SKM-1 treated with dmso at 0.1 percent for 144 hours (cell line): ENCODE results near the gene PRKG1.

Experiments
- DNase-seq: peaks from one replicate; lab custom pipeline; 2025; ENCODE audit not compliant: unreplicated experiment; lab: John Stamatoyannopoulos, UW

PRKG1 gene

DNA sequence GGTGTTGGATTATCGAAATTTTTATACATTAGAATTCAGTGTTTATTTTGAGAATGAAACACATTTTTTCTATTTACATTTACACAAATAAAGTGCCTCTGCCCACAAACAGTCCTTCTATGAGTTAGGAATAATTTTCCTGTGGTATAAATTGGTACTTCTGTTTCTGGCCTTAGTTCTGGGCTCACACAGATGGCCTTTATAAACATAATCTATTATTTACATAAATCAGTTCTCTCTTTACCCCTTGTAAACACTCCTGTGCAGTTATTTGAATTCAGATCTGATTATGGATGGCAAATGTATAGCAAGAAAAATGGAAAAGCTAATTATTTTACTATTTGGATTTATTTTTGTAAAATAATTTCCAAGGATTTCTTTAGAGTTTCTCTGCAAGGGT lies 143.2 kb downstream of the PRKG1 start:
- DNase-seq = no peak

DNA sequence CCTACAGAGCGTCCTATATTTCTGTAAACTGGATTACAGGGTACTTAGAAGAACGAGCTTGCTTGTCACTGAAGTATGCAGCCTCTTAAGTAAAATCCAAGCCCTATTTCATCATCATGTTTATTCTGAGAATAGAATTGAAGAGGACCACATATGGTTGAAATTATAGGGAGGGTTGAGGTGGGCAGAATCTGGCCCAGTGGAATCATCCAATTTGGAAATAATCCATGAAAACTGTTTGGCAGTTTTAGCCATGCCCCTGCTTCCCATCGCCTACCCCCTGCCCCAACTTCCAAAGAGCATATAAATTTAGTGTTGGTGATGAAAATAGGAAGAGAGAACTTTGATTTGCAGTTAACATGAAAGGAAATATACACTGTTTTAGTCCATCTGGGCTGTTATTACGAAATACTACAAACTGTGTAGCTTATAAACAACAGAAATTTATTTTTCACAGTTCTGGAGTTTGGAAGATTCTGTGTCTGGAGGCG lies 150.4 kb downstream of the PRKG1 start:
- no peak for DNase-seq

DNA sequence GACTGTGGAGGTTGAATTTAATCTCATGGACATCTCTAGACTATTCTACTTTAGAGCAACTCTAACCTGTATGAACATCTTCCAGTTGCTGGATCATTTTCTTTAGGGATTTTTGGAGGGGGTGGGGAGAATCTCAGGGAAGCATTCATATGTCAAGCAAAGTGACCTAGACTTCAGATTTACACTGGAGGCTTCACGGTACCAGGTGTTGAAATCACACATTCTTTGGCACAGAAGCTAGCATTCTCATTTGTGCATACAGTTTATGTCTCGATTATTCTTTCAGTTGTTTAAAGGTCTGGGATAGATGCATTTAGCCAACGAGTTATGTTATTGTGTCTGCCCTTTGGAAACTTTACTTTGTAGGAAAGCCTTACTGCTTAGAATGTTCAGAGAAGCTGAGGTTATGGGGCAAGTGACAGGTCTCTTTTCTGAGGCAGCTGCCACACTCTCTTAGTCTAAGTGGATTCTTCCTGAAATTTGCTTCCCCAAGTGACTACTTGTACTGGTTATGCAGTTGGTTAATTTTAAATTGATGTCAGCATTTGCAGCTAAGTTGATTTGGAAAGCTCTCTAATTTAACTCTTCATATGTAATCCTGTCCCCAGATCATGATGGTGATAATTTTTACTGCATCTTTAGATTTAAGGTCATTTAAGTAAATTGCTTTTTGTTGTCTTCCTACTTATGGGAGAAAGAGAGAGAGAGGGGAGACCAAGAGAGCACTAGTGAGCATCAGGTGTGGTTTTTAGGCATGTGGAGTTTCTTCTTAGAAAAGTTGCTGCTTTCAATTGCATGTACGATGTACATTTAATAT lies 153.8 kb downstream of the PRKG1 start:
- no peak for DNase-seq

DNA sequence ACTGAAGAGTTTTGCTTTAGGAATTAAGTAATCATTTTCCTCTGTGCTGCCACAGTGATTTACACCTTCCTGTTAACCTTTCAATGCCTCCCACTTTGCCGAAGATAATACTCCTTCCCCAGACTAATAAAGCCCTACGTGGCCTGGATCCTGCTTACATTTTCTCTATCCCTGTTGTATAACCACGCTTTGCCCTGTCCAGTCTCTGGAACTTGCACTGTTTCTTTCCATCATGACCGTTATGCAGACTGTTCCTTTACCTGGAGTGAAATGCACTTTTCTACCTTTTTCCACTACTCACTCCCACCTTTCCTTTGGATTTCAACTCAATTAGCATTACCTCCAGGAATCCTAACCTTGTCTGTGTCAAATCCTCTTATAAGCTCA lies 154.4 kb downstream of the PRKG1 start:
- DNase-seq = no peak

DNA sequence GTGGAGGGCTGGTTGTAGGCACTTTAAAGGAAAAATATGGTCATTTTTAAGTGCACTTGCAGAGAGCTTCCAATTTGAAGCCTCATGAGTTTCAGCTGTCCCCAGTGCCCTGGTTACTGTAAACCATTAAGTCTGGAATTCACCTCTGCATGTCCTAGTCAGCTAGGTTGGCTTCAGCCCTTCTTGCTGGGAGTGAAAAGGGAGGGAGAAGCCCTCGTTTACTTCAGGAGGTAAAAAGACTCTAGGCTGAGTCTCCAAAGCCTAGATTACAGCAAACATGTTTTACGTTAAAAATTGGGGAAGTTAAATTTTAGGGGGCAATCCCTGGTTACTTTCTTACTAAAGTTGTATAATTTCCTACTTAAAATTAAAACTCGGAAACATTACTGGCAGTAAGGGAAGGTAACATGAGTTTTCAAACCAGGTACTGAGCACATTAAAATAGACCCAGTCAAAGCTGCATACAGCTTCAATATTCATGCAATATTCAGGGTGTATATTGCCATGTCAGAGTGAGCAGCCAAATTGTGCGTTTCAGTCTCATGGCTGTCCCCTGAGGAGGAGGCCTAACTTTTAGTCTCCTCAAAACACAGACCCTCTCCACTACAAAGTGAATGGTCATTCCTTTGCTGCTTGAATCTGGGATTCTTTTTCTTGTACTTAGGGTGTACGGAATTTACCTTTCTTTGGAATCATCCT lies 156.7 kb downstream of the PRKG1 start:
- DNase-seq = no peak

DNA sequence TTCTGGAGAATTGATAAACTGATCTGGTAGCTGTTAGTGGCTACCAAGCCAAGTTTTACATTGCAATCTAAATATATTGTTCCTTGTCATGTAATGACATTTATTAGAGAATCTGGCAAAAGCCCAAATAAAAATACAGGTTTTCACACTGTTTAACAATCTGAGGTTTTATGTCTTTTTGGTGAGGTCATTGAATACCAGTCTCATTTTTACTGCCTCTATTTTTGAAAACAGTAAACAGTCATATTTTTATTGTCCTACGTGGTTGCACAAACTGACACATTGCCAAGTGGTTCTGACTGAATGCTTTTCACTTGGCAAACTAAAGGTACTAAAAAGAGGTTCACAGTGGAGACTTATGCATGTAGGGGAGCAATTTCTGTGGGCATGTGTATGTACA lies 157.5 kb downstream of the PRKG1 start:
- no peak for DNase-seq

DNA sequence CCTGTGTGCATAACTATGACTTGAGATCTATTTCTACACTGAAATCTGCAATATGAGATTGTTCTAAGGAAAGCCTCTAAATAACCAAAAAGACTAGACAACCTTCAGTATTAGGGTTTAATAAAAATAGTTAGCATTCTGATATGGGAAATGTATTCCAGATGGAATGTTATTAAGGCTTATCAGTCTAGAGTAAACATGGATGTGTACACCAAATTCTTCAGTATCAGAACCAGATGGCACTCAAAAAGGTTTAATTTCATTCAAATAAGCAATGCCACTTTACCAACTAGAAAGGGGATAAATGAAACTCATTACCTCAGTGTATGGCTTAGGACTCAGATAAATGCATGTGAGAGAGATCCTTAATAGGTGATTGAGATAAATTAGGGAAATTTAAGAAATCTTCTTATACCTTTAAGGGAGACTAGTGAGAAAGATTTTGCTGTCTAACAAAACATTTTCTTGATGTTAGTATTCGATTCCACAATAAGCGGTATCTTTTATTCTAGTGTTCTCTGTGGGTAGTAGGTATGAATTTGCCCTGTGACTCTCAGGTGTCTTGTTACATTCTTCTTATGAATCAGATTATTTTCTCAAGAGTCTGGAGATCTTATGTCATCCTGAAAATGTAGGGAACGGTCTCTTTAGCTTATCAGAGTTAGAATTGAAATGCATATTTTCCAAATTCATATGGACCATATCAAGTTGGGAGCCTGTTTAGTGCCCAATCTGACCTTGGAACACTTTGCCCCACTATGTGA lies 159.2 kb downstream of the PRKG1 start:
- DNase-seq = no peak

DNA sequence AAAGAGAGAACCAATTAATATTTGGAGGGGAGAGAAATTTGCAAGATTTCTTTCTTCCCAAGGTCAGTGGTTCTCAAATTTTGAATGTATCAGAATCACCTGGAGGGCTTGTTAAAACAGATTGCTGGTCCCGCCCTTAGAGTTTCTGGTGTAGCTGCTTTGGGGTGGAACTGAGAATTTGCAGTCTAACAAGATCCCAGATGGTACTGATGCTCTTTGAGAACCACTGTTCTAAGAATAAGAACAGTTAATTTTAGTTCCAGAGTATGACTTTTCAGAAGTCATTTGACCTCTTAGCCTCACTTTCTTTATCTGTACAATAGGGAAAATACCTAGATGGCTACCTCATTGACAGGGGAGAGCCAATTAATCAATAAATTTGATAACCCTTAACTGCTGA lies 161.6 kb downstream of the PRKG1 start:
- no peak for DNase-seq

DNA sequence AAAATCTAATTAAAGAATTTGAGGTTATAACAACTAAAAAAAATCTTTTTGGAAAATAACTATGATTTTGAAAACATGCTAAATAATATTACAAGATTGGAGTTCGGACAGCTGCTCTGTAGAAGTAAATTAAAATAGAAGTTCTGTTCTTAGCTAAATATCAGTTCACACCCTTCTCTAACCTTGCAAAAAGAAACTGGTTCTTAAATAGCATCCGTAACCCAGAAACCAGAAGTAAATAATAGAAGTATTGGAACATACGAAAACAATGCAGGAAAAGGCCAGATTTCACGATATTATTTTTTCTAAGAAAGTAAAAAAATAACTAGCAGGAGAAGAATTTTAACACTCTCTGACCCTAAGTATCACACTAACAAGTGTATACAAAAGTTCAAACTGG lies 164.7 kb downstream of the PRKG1 start:
- no peak for DNase-seq

DNA sequence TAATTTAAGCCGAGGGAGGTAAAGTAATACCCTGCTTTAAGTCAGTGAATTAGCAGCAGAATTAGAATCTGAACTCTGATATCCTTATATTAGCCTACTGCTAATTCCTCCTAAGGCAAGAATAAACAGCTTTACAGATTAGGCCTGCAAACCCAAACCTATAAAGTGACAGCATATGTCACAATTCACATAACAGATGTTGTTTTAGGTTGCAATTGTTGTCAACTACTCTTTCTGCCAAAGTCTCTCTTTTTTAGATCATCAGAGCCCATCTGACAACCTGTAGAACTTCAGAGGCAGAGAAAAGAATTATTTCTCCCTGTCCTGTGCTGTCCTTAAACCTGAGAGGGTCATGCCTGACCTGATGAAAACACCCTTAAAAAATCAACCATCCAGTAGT lies 167.2 kb downstream of the PRKG1 start:
- DNase-seq = no peak

DNA sequence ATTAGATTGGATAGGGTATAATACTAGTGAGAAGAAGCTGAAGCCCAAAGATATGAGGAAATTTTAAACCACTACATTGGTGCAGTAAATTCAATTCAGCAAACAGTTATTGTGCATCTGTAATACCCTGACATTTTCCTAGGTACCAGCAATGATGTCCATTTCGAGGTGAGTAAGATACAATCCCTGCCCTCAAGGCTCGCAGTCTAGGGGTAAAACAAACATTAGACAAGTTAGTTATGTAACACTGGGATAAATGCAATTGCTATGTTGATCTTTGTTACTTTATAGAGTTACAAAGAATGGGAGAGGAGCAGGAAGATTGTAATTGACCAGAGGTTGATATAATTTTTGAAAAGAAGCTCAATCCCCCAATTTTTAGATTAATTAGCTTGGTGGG lies 168.1 kb downstream of the PRKG1 start:
- DNase-seq = no peak

DNA sequence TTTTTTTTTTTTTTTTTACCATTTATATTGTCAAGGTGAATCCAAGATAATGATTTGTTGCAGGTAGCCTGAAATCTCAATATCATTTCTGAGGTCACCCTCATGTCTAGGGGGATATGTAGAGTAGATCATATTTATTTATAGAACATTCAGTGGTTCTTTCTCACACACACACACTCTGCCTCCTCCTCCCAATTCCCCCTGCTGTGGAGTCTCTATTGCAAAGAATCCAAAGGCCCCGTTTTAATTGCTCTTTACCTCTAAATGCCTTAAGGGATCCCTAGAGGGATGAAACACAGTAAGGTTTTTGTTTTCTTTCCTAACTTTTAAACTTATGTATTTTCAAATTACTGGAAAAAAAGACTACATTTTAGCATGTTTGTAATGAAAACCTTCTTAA lies 170.0 kb downstream of the PRKG1 start:
- no peak for DNase-seq

DNA sequence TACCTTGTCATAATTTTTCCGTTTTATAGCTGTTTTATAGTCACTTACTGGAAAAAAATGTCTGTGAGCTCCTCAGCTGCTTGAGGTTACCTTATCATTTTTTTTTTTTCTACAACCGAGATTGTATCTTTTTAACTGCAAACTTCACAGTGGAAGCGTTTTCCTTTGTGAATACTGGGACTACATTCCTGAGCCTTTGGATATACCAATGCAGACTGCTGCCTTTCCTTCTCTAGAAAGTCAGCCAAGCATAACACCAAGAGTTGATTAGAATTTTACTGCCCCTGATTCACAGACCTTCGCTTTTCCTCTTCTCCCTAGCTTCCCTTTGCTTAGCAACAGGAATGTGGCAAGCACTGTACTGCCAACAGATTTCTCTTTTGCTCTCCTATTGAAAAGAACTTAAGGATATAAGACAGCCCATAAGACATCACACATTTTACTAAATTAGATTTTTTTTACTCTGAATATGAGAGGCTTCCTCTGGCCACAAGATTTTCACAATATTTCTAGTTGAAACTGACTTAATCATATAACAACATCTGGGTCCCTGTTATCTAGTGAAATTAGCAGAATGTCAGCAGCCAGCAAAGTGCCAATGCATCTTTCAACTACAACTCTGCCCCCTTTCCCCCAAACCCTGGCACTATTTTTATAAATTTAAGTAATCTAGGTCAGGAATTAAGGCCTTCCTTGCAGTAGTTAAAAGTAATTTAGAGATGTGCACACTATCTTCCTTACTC lies 170.6 kb downstream of the PRKG1 start:
- DNase-seq = no peak

DNA sequence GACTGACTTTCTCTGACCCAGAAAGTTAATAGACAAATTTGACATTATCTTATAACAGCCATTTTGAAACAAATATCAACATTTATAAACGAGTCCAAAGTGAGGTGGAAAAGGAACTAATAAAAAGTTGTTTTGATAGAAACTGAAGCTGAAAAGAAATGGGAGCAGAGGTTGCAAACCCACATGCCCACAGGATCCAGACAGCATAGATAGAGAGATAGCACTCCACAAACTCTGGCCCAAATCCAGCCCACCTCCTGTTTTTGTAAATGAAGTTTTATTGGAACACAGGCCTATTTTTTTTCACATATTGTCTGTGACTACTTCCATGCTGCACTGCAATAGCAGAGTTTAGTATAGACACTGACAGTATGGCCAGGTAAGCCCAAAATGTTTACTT lies 171.9 kb downstream of the PRKG1 start:
- DNase-seq = no peak

DNA sequence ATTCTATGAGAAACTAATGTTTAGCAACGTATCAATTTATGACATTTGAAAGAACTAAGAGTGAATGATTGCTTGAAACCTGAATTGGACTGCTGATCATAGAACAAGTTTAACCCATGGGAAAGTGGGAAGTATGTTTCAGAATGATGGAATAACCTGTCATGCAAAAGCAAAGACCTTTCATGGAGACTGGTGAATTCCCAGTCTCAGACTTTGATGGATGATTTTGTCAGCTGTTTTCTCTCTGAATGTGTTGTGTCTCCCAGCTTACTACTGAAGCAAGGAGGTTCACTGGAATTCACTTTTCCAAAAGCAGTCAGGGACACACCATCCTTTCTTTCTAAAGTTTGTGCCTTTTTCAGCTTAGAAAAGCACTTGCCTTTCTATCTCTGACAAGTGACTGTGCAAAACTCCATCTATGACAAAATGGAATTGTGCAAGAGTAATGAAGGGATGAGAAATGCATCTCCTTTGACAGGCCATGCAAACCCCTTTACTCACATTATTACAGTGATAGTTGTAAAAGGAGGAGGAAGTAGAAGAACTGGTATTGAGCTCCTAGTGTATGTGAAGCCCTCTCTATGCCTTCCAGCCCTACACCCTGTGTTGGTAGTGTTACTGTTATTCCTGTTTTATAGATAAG lies 176.1 kb downstream of the PRKG1 start:
- DNase-seq = no peak

DNA sequence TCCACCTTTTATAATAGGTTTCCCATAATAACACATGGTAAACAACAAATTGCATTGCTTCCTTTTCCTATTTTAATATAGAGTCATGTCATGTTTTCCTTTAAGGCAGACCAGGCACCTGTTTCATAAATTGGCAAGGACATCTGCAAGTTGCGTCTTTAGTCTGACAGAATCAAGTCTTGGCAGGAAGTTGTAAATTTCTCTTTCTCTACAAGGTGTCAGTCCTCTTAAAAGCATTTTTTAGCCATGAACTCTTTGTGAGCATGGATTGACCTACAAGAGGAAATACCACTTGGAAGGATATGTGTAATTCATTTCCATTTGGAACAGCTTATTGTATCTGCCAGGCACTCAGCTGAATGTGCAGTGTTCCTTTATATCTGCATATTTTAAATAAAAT lies 176.8 kb downstream of the PRKG1 start:
- no peak for DNase-seq

DNA sequence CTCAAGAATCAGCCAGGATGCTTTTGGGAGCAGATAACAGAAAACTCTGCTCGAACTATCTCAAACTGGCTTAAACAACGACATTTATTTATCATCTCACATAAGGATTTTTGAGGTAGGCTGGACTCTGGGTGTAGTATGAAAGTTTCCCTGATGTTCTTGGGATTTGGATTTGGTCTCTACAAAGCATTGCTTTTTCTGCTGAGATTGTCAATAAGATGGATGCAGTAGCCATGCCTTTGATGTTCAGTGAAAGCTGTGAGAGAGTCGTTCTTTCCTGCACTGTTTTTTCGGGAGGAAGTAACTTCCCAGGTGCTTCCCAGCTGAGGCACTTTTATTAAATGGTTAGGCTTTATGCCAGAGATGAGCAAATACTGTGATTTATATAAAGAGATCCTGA lies 181.1 kb downstream of the PRKG1 start:
- DNase-seq = no peak

DNA sequence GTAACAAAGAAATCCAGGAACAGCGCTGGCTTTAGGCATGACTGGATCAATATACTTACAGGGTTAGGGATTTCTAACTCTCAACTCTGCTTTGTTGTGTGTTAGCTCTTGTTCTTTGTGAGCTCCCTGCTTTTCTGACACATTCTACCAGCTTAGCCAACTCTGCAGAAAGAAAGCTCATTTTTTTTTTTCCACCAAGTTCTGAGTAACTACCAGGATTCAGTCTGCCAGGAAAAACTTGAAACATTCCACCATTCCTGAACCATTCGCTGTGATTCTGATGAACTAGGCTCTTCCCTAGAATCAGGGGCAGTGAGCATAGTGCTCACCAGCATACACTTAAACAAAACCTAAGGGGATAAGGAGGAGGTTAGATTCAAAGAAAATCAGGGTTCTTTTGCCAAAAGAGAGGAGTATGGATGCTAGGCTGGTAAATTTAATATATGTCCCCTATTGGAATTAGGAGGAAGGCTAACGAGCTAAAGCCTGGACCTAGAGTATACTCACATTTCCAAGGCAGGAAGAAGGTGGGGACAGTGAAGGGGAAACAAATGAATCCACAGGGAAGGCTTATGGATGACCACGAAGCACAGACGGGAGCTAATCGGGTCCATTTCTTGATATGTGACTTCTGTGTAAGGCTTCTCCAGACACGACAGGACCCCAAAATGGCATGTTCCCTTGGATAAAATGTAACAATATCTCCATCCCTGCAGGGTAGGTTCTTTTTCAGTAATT lies 183.4 kb downstream of the PRKG1 start:
- no peak for DNase-seq

DNA sequence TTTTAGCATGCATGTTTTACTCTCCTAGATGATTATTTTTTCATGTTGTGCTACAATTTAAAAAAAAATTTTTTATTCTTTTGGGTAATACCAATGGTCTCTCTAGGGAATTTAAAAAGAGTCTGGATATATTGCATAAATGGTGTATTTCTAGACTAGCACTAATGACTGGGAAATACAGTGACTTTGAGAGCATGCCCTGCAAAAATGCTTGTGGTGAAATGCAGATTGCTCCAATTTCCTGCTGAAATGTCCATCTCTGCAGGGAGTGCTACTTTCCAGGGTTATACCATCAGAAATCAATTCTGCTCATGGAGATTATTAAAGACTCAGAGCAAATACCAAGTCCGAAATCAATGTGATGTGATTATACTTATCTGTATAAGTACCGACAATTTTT lies 186.1 kb downstream of the PRKG1 start:
- no peak for DNase-seq

DNA sequence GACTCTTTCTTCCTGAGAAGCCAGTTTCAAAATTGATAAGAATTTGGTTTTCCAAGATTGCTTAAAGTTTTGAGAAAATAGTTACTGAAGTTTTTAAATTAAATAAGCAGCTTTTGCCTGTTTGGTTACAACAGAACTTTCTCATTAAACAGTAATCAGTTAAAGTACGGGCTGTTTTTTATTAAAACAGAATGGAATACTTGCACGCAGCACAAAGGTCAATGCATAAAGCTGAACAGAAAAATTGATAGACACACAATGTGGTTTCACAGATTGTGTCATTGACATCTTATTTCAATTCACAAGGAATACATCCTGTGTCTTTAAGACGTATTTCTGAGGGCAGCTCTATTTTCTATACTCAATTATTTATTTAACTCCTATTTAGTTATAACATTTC lies 192.2 kb downstream of the PRKG1 start:
- DNase-seq = no peak
